ENCODE data around the gene SPCS3. TPM values are rescaled to one million over a fixed set of nuclear protein-coding genes. Genes with fewer than 3 reads are reported as not detected.
"Not testable (repeated sequence)": the region's sequence is repeated elsewhere in the genome, so short reads cannot be mapped to it uniquely, and the experiment has no call there.

The SPCS3 gene
- total RNA-seq, 1 experiment from 2014 or later, result 128 TPM

DNA sequence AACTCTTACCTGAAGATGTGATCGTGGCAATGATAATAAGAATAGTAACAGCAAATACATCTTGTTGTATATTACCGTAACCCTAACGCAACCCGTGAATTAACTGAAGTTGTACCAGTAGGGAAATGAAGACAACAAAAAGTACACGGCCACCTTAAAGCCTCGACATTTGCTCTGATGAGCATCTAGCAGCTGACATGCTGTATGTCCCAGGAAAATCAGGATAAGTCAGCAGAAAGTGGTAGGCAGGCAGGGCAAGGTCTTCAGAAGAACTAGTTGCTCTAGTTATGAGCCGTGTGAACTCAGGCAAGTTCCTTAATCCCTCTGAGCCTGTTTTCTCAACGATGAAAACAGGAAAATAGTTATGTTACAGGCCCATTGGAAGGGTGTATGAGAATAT, 43.1 kb upstream of the SPCS3 start:
- no peak for DNase-seq (ENCODE audit: low spot score)
- ChIA-PET CTCF (interaction anchor here (1.8 kb wide), 1 partner anchor 323 kb away, joined by 6 read pairs; no protein-coding TSS in a partner anchor), POLR2A (ENCODE audit: low non-redundant PET) (no interaction called here)
- Histone ChIP-seq H3K27ac (ENCODE audit: low read depth, low read length, poor library complexity, severe bottlenecking) (no peak overlapping the region), H3K36me3 (ENCODE audit: insufficient read depth, low read length, poor library complexity, severe bottlenecking) (no peaks in the 10 kb centered on the region), H3K4me3 (ENCODE audit: low read depth, low read length, poor library complexity, severe bottlenecking) (no peak overlapping the region), H3K9me3 (ENCODE audit: low read depth, low read length, poor library complexity, severe bottlenecking) (no peaks in the 10 kb centered on the region), H3K4me1 (ENCODE audit: insufficient read depth, low read length, poor library complexity, severe bottlenecking) (no peaks in the 10 kb centered on the region), H3K27me3 (replicated peaks; ENCODE audit: insufficient read depth, low read depth, low read length, poor library complexity) (no peaks in the 10 kb centered on the region)
- TF ChIP-seq EZH2 (IDR thresholded peaks at IDR 0.05; ENCODE audit: borderline replicate concordance, low read depth, low read length, poor library complexity, severe bottlenecking), result no peak
- TF ChIP-seq CTCF (conservative IDR thresholded peaks at IDR 0.05; ENCODE audit: low read depth, low read length), result no peak
- intact Hi-C loops (cut with micrococcal nuclease; ENCODE audit: unreplicated experiment), result no loop called here
- no TSS peak for BruUV-seq (replicated peaks)

GRCh38 chr4:176277162-176277904, 42.4 kb upstream of the SPCS3 start:
- no peak for TF ChIP-seq EZH2 (IDR thresholded peaks at IDR 0.05; ENCODE audit: borderline replicate concordance, low read depth, low read length, poor library complexity, severe bottlenecking)
- peak; percentile 56 for TF ChIP-seq CTCF (conservative IDR thresholded peaks at IDR 0.05; ENCODE audit: low read depth, low read length)
- CTCF ChIA-PET, result interaction anchor here (0.6 to 1.8 kb wide), 3 partner anchors 10 to 324 kb away, joined by 5 to 8 read pairs (median 6); no protein-coding TSS in a partner anchor
- no TSS peak for BruUV-seq (replicated peaks)

GRCh38 chr4:176279560-176279959, 40.2 kb upstream of the SPCS3 start:
- H3K27me3 ChIP-seq (replicated peaks; ENCODE audit: insufficient read depth, low read depth, low read length, poor library complexity); intact Hi-C loops (cut with micrococcal nuclease; ENCODE audit: unreplicated experiment); H3K4me3 ChIP-seq (ENCODE audit: low read depth, low read length, poor library complexity, severe bottlenecking); H3K9me3 ChIP-seq (ENCODE audit: low read depth, low read length, poor library complexity, severe bottlenecking); H3K36me3 ChIP-seq (ENCODE audit: insufficient read depth, low read length, poor library complexity, severe bottlenecking); POLR2A ChIA-PET (ENCODE audit: low non-redundant PET); CTCF ChIA-PET; H3K4me1 ChIP-seq (ENCODE audit: insufficient read depth, low read length, poor library complexity, severe bottlenecking); BruUV-seq (replicated peaks); H3K27ac ChIP-seq (ENCODE audit: low read depth, low read length, poor library complexity, severe bottlenecking); DNase-seq (ENCODE audit: low spot score): not testable (repeated sequence)

More at GRCh38 chr4:176277162-176277904, 42.4 kb upstream of the SPCS3 start:
- intact Hi-C loops (cut with micrococcal nuclease; ENCODE audit: unreplicated experiment), result no loop called here
- H3K4me1 ChIP-seq (ENCODE audit: insufficient read depth, low read length, poor library complexity, severe bottlenecking), result no peaks in the 10 kb centered on the region
- H3K27me3 ChIP-seq (replicated peaks; ENCODE audit: insufficient read depth, low read depth, low read length, poor library complexity), result no peaks in the 10 kb centered on the region
- POLR2A ChIA-PET (ENCODE audit: low non-redundant PET), result interaction anchor here (0.7 kb wide), 1 partner anchor 9 kb away, joined by 5 read pairs; no protein-coding TSS in a partner anchor
- peak; percentile 64 for DNase-seq (ENCODE audit: low spot score)
- no peaks in the 10 kb centered on the region for H3K36me3 ChIP-seq (ENCODE audit: insufficient read depth, low read length, poor library complexity, severe bottlenecking)
- H3K4me3 ChIP-seq (ENCODE audit: low read depth, low read length, poor library complexity, severe bottlenecking), result no peak overlapping the region
- no peaks in the 10 kb centered on the region for H3K9me3 ChIP-seq (ENCODE audit: low read depth, low read length, poor library complexity, severe bottlenecking)
- H3K27ac ChIP-seq (ENCODE audit: low read depth, low read length, poor library complexity, severe bottlenecking), result no peak overlapping the region

Data from A673 (cell line).